HepG2 (cell line): ENCODE data around the gene CAPG. TPM values are rescaled to one million over a fixed set of nuclear protein-coding genes. Genes with fewer than 3 reads are reported as not detected.

ENCODE experiments used
- CBX2 ChIP-seq, 2 experiments: fragments of 200-600 bp in 1 of 2; sonication (generic); formaldehyde crosslinking in 1 of 2; IDR thresholded peaks; 2 replicates each; pipeline versions ENCODE4 v1.7.0 to v1.8.1; 2018 to 2022; ENCODE audit warnings: low read depth in 2 of 2, low read length in 1 of 2, mild to moderate bottlenecking in 1 of 2, missing genetic modification reagents in 1 of 2
- CCAR2 ChIP-seq: fragments of 200-400 bp; formaldehyde crosslinking; optimal IDR thresholded peaks from 2 replicates; pipeline ENCODE3; 2018; ENCODE audit warnings: low read depth, mild to moderate bottlenecking, low read length, moderate library complexity
- HNRNPK ChIP-seq: fragments of 200-400 bp; formaldehyde crosslinking; IDR thresholded peaks from 2 replicates; pipeline ENCODE4 v1.6.1; 2018; ENCODE audit warnings: low read length, low read depth, moderate library complexity, mild to moderate bottlenecking; ENCODE audit not compliant: poor library complexity, severe bottlenecking
- KAT8 ChIP-seq: IDR thresholded peaks from 2 replicates; pipeline ENCODE4 v1.6.1; 2016; ENCODE audit warnings: missing genetic modification reagents, missing compliant biosample characterization
- KLF12 ChIP-seq: sonication (generic); formaldehyde crosslinking; IDR thresholded peaks from 2 replicates; pipeline ENCODE4 v1.4.0; 2020; ENCODE audit warnings: missing genetic modification reagents, borderline replicate concordance
- MED1 ChIP-seq: sonication (generic); formaldehyde crosslinking; IDR thresholded peaks from 2 replicates; pipeline ENCODE4 v1.4.0; 2020; ENCODE audit warnings: missing genetic modification reagents
- MEIS1 ChIP-seq: sonication (generic); formaldehyde crosslinking; IDR thresholded peaks from 2 replicates; pipeline ENCODE4 v1.9.0; 2021; ENCODE audit warnings: mild to moderate bottlenecking, missing genetic modification reagents, moderate library complexity, borderline replicate concordance
- NCOA2 ChIP-seq: sonication (generic); formaldehyde crosslinking; IDR thresholded peaks from 2 replicates; pipeline ENCODE4 v1.8.0; 2022; ENCODE audit warnings: inconsistent platforms
- ZBTB38 ChIP-seq: sonication (generic); formaldehyde crosslinking; IDR thresholded peaks from 2 replicates; pipeline ENCODE4 v1.5.1; 2020; ENCODE audit warnings: mild to moderate bottlenecking, missing genetic modification reagents
- ZNF30 ChIP-seq: sonication (generic); formaldehyde crosslinking; IDR thresholded peaks from 2 replicates; pipeline ENCODE4 v1.5.0; 2020; ENCODE audit warnings: mild to moderate bottlenecking, missing genetic modification reagents
- ZNF616 ChIP-seq: sonication (generic); formaldehyde crosslinking; IDR thresholded peaks from 2 replicates; pipeline ENCODE4 v1.5.0; 2020; ENCODE audit warnings: low read depth, mild to moderate bottlenecking, missing genetic modification reagents
- ZNF816 ChIP-seq: sonication (generic); formaldehyde crosslinking; IDR thresholded peaks from 2 replicates; pipeline ENCODE4 v1.8.0; 2022; ENCODE audit warnings: missing genetic modification reagents, mild to moderate bottlenecking, borderline replicate concordance
- ZSCAN9 ChIP-seq: IDR thresholded peaks from 2 replicates; pipeline ENCODE4 v1.6.1; 2016; ENCODE audit warnings: borderline replicate concordance
- polyA plus RNA-seq, 8 experiments: library from polyadenylated mRNA; depleted of rRNA in 3 of 8; stranded (reverse) in 7 of 8; unstranded in 1 of 8; fragments of >200 nt; fragmentation: Illumina TruSeq in 4 of 8; extraction: Trizol in 4 of 8; gene quantifications; 2 replicates each; pipeline versions ENCODE4 v1.2.1 to v1.2.3, GENCODE V29; 2011 to 2016; ENCODE audit warnings: low read depth in 4 of 8, missing spikeins in 1 of 8, mixed read lengths in 1 of 8; ENCODE audit not compliant: insufficient read depth in 1 of 8
- total RNA-seq, 5 experiments: library from RNA; depleted of rRNA; stranded (reverse); fragments of >200 nt; fragmentation: Illumina TruSeq; extraction: Trizol; gene quantifications; 2 replicates each; pipeline ENCODE4 v1.2.3, GENCODE V29; 2016; ENCODE audit warnings: low read depth in 1 of 5
- TF ChIP-seq, protein P1 (sequence below): sonication (generic); formaldehyde crosslinking; IDR thresholded peaks from 2 replicates; pipeline ENCODE4 v1.5.1; 2020; ENCODE audit warnings: mild to moderate bottlenecking, moderate library complexity, missing genetic modification reagents
- TF ChIP-seq, protein P2 (sequence below): sonication (generic); formaldehyde crosslinking; IDR thresholded peaks from 2 replicates; pipeline ENCODE4 v1.5.0; 2020; ENCODE audit warnings: mild to moderate bottlenecking, missing genetic modification reagents, borderline replicate concordance
- TF ChIP-seq, protein P3 (sequence below): fragments of 450-650 bp; IDR thresholded peaks from 2 replicates; pipeline ENCODE4 v1.6.1; 2017
- TF ChIP-seq, protein P4 (sequence below): sonication (generic); formaldehyde crosslinking; IDR thresholded peaks from 2 replicates; pipeline ENCODE4 v1.9.0; 2022; ENCODE audit warnings: missing genetic modification reagents, mild to moderate bottlenecking, borderline replicate concordance
- TF ChIP-seq, protein P5 (sequence below): sonication (generic); formaldehyde crosslinking; IDR thresholded peaks from 2 replicates; pipeline ENCODE4 v1.4.0; 2020; ENCODE audit warnings: missing genetic modification reagents
- TF ChIP-seq, protein P6 (sequence below): sonication (generic); formaldehyde crosslinking; IDR thresholded peaks from 2 replicates; pipeline ENCODE4 v1.5.1; 2020; ENCODE audit warnings: missing genetic modification reagents, mild to moderate bottlenecking, borderline replicate concordance

CAPG gene
- total and polyA plus RNA-seq, 2 of the 13 experiments (the other 11 are each of a cell fraction or from before 2014, with no cell fraction given) = 12.7 to 18.2 TPM

DNA sequence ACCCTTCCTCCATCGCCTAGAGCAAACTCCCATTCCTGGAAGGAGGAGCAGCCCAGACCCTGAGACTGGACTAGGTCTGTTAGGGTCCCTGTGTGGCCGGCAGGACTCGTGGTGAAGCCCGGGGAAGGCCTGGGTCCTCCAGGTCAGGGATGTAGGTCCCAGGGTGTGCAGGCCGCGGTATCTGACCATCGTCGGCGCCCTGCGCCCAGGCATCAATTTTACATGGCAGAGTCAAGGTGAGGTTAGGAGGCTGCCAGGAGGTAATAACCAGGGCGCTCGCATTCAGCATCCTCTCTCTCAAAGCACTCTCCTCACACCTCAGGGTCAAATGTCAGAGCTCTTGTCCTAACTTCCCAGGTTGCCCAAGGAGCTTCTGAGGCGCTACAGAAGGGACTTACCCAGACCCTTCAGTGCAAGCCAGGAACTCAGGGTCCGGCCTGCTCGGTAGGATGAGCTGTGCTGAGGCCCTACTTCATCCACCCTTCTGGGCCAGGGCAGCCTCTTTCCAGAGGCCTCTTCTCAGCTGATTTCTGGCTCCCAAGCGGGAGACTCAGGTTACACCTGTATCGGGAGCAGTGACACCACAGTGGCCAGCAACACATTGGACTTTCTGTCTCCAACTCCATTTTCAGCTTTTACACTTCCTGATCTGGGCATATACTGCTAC is 9.0 kb upstream of the CAPG start (continued):
- TF ChIP-seq, protein P1, sequence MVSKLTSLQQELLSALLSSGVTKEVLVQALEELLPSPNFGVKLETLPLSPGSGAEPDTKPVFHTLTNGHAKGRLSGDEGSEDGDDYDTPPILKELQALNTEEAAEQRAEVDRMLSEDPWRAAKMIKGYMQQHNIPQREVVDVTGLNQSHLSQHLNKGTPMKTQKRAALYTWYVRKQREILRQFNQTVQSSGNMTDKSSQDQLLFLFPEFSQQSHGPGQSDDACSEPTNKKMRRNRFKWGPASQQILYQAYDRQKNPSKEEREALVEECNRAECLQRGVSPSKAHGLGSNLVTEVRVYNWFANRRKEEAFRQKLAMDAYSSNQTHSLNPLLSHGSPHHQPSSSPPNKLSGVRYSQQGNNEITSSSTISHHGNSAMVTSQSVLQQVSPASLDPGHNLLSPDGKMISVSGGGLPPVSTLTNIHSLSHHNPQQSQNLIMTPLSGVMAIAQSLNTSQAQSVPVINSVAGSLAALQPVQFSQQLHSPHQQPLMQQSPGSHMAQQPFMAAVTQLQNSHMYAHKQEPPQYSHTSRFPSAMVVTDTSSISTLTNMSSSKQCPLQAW (CRISPR knock-in tag) = 0 out of 2 replicates have a peak, but pooled peaks have one; percentile 34
- TF ChIP-seq KAT8 (CRISPR knock-in tag) = no peak
- TF ChIP-seq, protein P2, sequence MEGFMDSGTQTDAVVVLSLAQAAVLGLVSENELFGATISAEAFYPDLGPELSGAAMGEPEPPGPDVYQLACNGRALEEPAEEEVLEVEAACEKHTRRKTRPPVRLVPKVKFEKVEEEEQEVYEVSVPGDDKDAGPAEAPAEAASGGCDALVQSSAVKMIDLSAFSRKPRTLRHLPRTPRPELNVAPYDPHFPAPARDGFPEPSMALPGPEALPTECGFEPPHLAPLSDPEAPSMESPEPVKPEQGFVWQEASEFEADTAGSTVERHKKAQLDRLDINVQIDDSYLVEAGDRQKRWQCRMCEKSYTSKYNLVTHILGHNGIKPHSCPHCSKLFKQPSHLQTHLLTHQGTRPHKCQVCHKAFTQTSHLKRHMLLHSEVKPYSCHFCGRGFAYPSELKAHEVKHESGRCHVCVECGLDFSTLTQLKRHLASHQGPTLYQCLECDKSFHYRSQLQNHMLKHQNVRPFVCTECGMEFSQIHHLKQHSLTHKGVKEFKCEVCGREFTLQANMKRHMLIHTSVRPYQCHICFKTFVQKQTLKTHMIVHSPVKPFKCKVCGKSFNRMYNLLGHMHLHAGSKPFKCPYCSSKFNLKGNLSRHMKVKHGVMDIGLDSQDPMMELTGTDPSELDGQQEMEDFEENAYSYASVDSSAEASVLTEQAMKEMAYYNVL = 0 out of 2 replicates have a peak, but pooled peaks have one; percentile 2
- TF ChIP-seq ZSCAN9 (CRISPR knock-in tag) = no peak; the same call in 1 of the 2 replicates
- no peak; the same call in 1 of the 2 replicates for TF ChIP-seq ZNF616 (CRISPR knock-in tag)
- TF ChIP-seq ZBTB38 = no peak
- TF ChIP-seq, protein P3, sequence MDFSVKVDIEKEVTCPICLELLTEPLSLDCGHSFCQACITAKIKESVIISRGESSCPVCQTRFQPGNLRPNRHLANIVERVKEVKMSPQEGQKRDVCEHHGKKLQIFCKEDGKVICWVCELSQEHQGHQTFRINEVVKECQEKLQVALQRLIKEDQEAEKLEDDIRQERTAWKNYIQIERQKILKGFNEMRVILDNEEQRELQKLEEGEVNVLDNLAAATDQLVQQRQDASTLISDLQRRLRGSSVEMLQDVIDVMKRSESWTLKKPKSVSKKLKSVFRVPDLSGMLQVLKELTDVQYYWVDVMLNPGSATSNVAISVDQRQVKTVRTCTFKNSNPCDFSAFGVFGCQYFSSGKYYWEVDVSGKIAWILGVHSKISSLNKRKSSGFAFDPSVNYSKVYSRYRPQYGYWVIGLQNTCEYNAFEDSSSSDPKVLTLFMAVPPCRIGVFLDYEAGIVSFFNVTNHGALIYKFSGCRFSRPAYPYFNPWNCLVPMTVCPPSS = no peak
- no peak for TF ChIP-seq CCAR2
- TF ChIP-seq, protein P4, sequence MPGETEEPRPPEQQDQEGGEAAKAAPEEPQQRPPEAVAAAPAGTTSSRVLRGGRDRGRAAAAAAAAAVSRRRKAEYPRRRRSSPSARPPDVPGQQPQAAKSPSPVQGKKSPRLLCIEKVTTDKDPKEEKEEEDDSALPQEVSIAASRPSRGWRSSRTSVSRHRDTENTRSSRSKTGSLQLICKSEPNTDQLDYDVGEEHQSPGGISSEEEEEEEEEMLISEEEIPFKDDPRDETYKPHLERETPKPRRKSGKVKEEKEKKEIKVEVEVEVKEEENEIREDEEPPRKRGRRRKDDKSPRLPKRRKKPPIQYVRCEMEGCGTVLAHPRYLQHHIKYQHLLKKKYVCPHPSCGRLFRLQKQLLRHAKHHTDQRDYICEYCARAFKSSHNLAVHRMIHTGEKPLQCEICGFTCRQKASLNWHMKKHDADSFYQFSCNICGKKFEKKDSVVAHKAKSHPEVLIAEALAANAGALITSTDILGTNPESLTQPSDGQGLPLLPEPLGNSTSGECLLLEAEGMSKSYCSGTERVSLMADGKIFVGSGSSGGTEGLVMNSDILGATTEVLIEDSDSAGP (CRISPR knock-in tag) = 0 out of 2 replicates have a peak, but pooled peaks have one; percentile 24
- no peak for TF ChIP-seq KLF12 (CRISPR knock-in tag)
- no peak; the same call in 1 of the 2 replicates for TF ChIP-seq ZNF30
- TF ChIP-seq, protein P5, sequence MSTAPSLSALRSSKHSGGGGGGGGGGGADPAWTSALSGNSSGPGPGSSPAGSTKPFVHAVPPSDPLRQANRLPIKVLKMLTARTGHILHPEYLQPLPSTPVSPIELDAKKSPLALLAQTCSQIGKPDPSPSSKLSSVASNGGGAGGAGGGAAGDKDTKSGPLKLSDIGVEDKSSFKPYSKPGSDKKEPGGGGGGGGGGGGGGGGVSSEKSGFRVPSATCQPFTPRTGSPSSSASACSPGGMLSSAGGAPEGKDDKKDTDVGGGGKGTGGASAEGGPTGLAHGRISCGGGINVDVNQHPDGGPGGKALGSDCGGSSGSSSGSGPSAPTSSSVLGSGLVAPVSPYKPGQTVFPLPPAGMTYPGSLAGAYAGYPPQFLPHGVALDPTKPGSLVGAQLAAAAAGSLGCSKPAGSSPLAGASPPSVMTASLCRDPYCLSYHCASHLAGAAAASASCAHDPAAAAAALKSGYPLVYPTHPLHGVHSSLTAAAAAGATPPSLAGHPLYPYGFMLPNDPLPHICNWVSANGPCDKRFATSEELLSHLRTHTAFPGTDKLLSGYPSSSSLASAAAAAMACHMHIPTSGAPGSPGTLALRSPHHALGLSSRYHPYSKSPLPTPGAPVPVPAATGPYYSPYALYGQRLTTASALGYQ (CRISPR knock-in tag) = no peak
- TF ChIP-seq, protein P6, sequence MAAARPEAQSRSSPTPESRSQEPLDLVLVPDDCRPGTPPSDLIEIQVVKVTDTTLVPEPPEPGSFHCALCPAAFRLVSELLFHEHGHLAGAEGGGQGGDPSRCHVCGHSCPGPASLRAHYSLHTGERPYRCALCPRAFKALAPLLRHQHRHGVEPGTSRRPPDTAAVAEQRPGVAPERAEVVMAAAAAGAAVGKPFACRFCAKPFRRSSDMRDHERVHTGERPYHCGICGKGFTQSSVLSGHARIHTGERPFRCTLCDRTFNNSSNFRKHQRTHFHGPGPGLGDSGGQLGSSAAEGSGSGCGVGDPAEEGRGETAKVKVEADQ (CRISPR knock-in tag) = no peak
- peak; percentile 22; the same call in 1 of the 2 replicates for TF ChIP-seq NCOA2 (CRISPR knock-in tag)
- TF ChIP-seq MEIS1 (CRISPR knock-in tag) = 0 out of 2 replicates have a peak, but pooled peaks have one; percentile 11
- TF ChIP-seq ZNF816 (CRISPR knock-in tag) = no peak
- TF ChIP-seq CBX2 (IDR thresholded peaks at IDR 0.05; ENCODE audit: low read depth, low read length) = no peak
- no peak for TF ChIP-seq CBX2 (CRISPR knock-in tag; IDR thresholded peaks at IDR 0.05; ENCODE audit: low read depth)
- no peak for TF ChIP-seq MED1
- TF ChIP-seq HNRNPK = no peak
